MM.1S (cell line): ENCODE results near the gene SNX30.

Experiments
- DNase-seq: peaks from one replicate; pipeline ENCODE4 v3.0.0-alpha.2; 2015
- H2AFZ ChIP-seq: fragments of 300-600 bp; sonication (generic); 2 replicates; pipeline ENCODE4 v1.6.0; 2016; ENCODE audit warnings: antibody characterized with exemption, low read length
- H3F3A ChIP-seq: fragments of 300-600 bp; sonication (generic); 2 replicates; pipeline ENCODE4 v1.6.1; 2016; ENCODE audit warnings: mild to moderate bottlenecking, antibody characterized with exemption, low read length, moderate library complexity, mixed read lengths; ENCODE audit not compliant: insufficient read depth
- H3K27ac ChIP-seq: fragments of 300-600 bp; sonication (generic); 2 replicates; pipeline ENCODE4 v1.5.1; 2016; ENCODE audit warnings: mild to moderate bottlenecking, low read length
- H3K27me3 ChIP-seq: fragments of 300-600 bp; sonication (generic); replicated peaks from 2 replicates; pipeline ENCODE4 v1.6.0; 2016; ENCODE audit warnings: low read length; ENCODE audit not compliant: insufficient read depth
- H3K36me3 ChIP-seq: fragments of 300-600 bp; sonication (generic); replicated peaks from 2 replicates; pipeline ENCODE4 v1.6.1; 2016; ENCODE audit warnings: mild to moderate bottlenecking, low read length, mixed read lengths; ENCODE audit not compliant: insufficient read depth
- H3K4me1 ChIP-seq: fragments of 300-600 bp; sonication (generic); 2 replicates; pipeline ENCODE4 v1.6.1; 2016; ENCODE audit warnings: low read length, mixed read lengths
- H3K4me2 ChIP-seq: fragments of 300-600 bp; sonication (generic); 2 replicates; pipeline ENCODE4 v1.6.0; 2016; ENCODE audit warnings: low read depth, low read length
- H3K4me3 ChIP-seq: fragments of 300-600 bp; sonication (generic); 2 replicates; pipeline ENCODE4 v1.5.1; 2016; ENCODE audit warnings: low read length, mixed read lengths
- H3K79me2 ChIP-seq: fragments of 300-600 bp; sonication (generic); 2 replicates; pipeline ENCODE4 v1.6.1; 2016; ENCODE audit warnings: mixed run types, low read length, mixed read lengths
- H3K9ac ChIP-seq: fragments of 300-600 bp; sonication (generic); 2 replicates; pipeline ENCODE4 v1.6.1; 2016; ENCODE audit warnings: low read length, mixed read lengths
- H3K9me2 ChIP-seq: fragments of 300-600 bp; sonication (generic); replicated peaks from 2 replicates; pipeline ENCODE4 v1.6.1; 2016; ENCODE audit warnings: mild to moderate bottlenecking, low read length, mixed read lengths; ENCODE audit not compliant: insufficient read depth
- H3K9me3 ChIP-seq: fragments of 300-600 bp; sonication (generic); replicated peaks from 2 replicates; pipeline ENCODE4 v1.6.1; 2016; ENCODE audit warnings: mild to moderate bottlenecking, low read length, mixed read lengths; ENCODE audit not compliant: insufficient read depth
- H4K20me1 ChIP-seq: fragments of 300-600 bp; sonication (generic); 2 replicates; pipeline ENCODE4 v1.6.1; 2016; ENCODE audit warnings: mild to moderate bottlenecking, low read length, moderate library complexity, mixed read lengths; ENCODE audit not compliant: insufficient read depth
- CTCF ChIP-seq: fragments of 300-600 bp; sonication (generic); IDR thresholded peaks from 2 replicates; pipeline ENCODE4 v1.5.1; 2016; ENCODE audit warnings: antibody characterized with exemption, low read length, mixed read lengths
- EZH2 ChIP-seq: fragments of 300-600 bp; sonication (generic); optimal IDR thresholded peaks from 2 replicates; pipeline ENCODE3; 2017; ENCODE audit warnings: low read depth, mild to moderate bottlenecking, antibody characterized with exemption, low read length, mixed read lengths
- EZH2phosphoT487 ChIP-seq: fragments of 300-600 bp; sonication (generic); IDR thresholded peaks from 2 replicates; pipeline ENCODE4 v1.6.1; 2018; ENCODE audit warnings: antibody characterized with exemption, low read length

Gene SNX30

GRCh38 chr9:112861638-112862555 lies 111.3 kb downstream of the SNX30 start:
- no peak overlapping the region for H3K4me2 ChIP-seq

GRCh38 chr9:112863214-112863613 lies 112.7 kb downstream of the SNX30 start:
- Histone ChIP-seq H3K36me3 (no peaks in the 10 kb centered on the region), H3K4me1 (no peaks in the 10 kb centered on the region), H4K20me1 (peaks cover 2% of the 10 kb centered on the region; the same call in 1 of the 2 replicates), H3K4me3 (no peak overlapping the region), H3K27ac (no peak overlapping the region), H3K9me3 (no peaks in the 10 kb centered on the region), H2AFZ (no peak overlapping the region), H3K27me3 (no peaks in the 10 kb centered on the region), H3K4me2 (no peak overlapping the region), H3K9ac (no peak overlapping the region), H3K9me2 (no peaks in the 10 kb centered on the region), H3K79me2 (no peaks in the 10 kb centered on the region), H3F3A (no peaks in the 10 kb centered on the region)
- TF ChIP-seq CTCF (no peak), EZH2phosphoT487 (no peak), EZH2 (no peak)
- DNase-seq, result no peak

More at GRCh38 chr9:112861638-112862555, 111.3 kb downstream of the SNX30 start:
- Histone ChIP-seq H3K9ac (no peak overlapping the region), H3K4me1 (no peaks in the 10 kb centered on the region), H3K9me2 (no peaks in the 10 kb centered on the region), H3K4me3 (no peak overlapping the region), H3K27ac (no peak overlapping the region), H3K79me2 (no peaks in the 10 kb centered on the region), H3K9me3 (no peaks in the 10 kb centered on the region), H3K27me3 (no peaks in the 10 kb centered on the region), H2AFZ (no peak overlapping the region), H3F3A (no peaks in the 10 kb centered on the region), H3K36me3 (no peaks in the 10 kb centered on the region), H4K20me1 (peaks cover 2% of the 10 kb centered on the region; the same call in 1 of the 2 replicates)
- TF ChIP-seq EZH2 (no peak), EZH2phosphoT487 (no peak), CTCF (no peak)
- no peak for DNase-seq

- H3K4me1 ChIP-seq, result no peaks in the 10 kb centered on the region
- H3K79me2 ChIP-seq, result no peaks in the 10 kb centered on the region
- no peaks in the 10 kb centered on the region for H3K9me2 ChIP-seq
- TF ChIP-seq EZH2phosphoT487 (no peak), CTCF (no peak), EZH2 (no peak)
- H2AFZ ChIP-seq, result no peak overlapping the region
- no peaks in the 10 kb centered on the region for H3K27me3 ChIP-seq
- no peak overlapping the region for H3K4me2 ChIP-seq
- no peaks in the 10 kb centered on the region for H3K36me3 ChIP-seq
- H3K9ac ChIP-seq, result no peak overlapping the region
- no peaks in the 10 kb centered on the region for H3F3A ChIP-seq
- no peak overlapping the region for H3K27ac ChIP-seq
- no peak for DNase-seq
- H4K20me1 ChIP-seq, result peaks cover 2% of the 10 kb centered on the region; the same call in 1 of the 2 replicates
- no peaks in the 10 kb centered on the region for H3K9me3 ChIP-seq
- H3K4me3 ChIP-seq, result no peak overlapping the region
Observed at GRCh38 chr9:112863746-112864145, 113.2 kb downstream of the SNX30 start.
